HCT116 (cell line): ENCODE data around the gene STK32B. TPM values are rescaled to one million over a fixed set of nuclear protein-coding genes. Genes with fewer than 3 reads are reported as not detected.

Source experiments
- ATAC-seq: fragments of 200-7000 bp; cut with Tn5 transposase; 2 replicates; pipeline ENCODE4 v1.9.1; 2020; ENCODE audit warnings: mild to moderate bottlenecking, moderate library complexity
- BruUV-seq: library from RNA; stranded (reverse); fragments of 400-500 nt; replicated peaks from 2 replicates; lab custom pipeline; 2021; lab: Mats Ljungman, UMichigan
- CTCF ChIA-PET: fragments of 300-600 bp; sonication (Branson Sonifier 250); formaldehyde crosslinking; loops from one replicate; lab custom pipeline; 2021; ENCODE audit warnings: antibody characterized with exemption; lab: Charles Lee
- POLR2A ChIA-PET: fragments of 300-600, 350-600 bp; sonication (Branson Sonifier 250); formaldehyde crosslinking; loops from one replicate; lab custom pipeline; 2021; ENCODE audit warnings: antibody characterized with exemption; lab: Charles Lee
- RAD21 ChIA-PET, 2 experiments: fragments of 300-600 bp; sonication (Branson Sonifier 250); formaldehyde crosslinking; loops; one replicate each; lab custom pipeline; 2023; ENCODE audit warnings: low total read pairs in 2 of 2; ENCODE audit not compliant: uncharacterized antibody in 2 of 2, unreplicated experiment in 2 of 2, low non-redundant PET in 1 of 2; lab: Charles Lee
- DNase-seq: peaks from one replicate; pipeline ENCODE4 v3.0.0-alpha.2; 2010; ENCODE audit warnings: low read depth, low spot score
- H2AFZ ChIP-seq: fragments of 200-600 bp; shearing (Covaris generic), sonication (generic); 2 replicates; pipeline ENCODE4 v1.6.1; 2017; ENCODE audit warnings: low read depth, mixed run types, mixed read lengths, antibody characterized with exemption, low read length; ENCODE audit not compliant: poor library complexity, severe bottlenecking
- H3K27ac ChIP-seq: 2 replicates; pipeline ENCODE4 v1.5.1; 2012; ENCODE audit warnings: low read depth, low read length
- H3K27me3 ChIP-seq: fragments of 200-600 bp; sonication (generic); 2 replicates; pipeline ENCODE4 v1.6.1; 2016; ENCODE audit warnings: mixed run types, low read length, mixed read lengths; ENCODE audit not compliant: insufficient read depth
- H3K36me3 ChIP-seq, 2 experiments: fragments of 200-500 bp in 1 of 2; fragments of 200-600 bp in 1 of 2; sonication (Bioruptor generic) in 1 of 2; sonication (generic) in 1 of 2; 2 replicates each; pipeline versions ENCODE4 v1.5.1 to v1.6.1; 2014 to 2016; ENCODE audit warnings: low read length in 2 of 2, inconsistent platforms in 1 of 2, mixed read lengths in 1 of 2, mixed run types in 1 of 2; ENCODE audit not compliant: insufficient read depth in 2 of 2, control insufficient read depth in 1 of 2
- H3K4me1 ChIP-seq, 2 experiments: fragments of 200-600 bp in 1 of 2; sonication (generic) in 1 of 2; 2 replicates each; pipeline versions ENCODE4 v1.5.1 to v1.6.1; 2012 to 2017; ENCODE audit warnings: low read length in 2 of 2, inconsistent platforms in 1 of 2, mild to moderate bottlenecking in 1 of 2, mixed read lengths in 1 of 2, mixed run types in 1 of 2, moderate library complexity in 1 of 2; ENCODE audit not compliant: insufficient read depth in 2 of 2, control insufficient read depth in 1 of 2
- H3K4me2 ChIP-seq: fragments of 200-600 bp; sonication (generic); 2 replicates; pipeline ENCODE4 v1.6.1; 2017; ENCODE audit warnings: mixed run types, low read length, mixed read lengths
- H3K4me3 ChIP-seq, 2 experiments: fragments of 200-600 bp in 1 of 2; sonication (generic) in 1 of 2; replicated peaks in 1 of 2; 2 replicates each; pipeline ENCODE4 v1.5.1; 2011 to 2016; ENCODE audit warnings: low read length in 2 of 2, control low read depth in 1 of 2, low read depth in 1 of 2, mild to moderate bottlenecking in 1 of 2, mixed read lengths in 1 of 2, mixed run types in 1 of 2
- H3K79me2 ChIP-seq: fragments of 200-600 bp; sonication (generic); 2 replicates; pipeline ENCODE4 v1.6.1; 2017; ENCODE audit warnings: mild to moderate bottlenecking, mixed run types, low read length, moderate library complexity, mixed read lengths; ENCODE audit not compliant: insufficient read depth
- H3K9ac ChIP-seq: fragments of 200-600 bp; sonication (generic); 2 replicates; pipeline ENCODE4 v1.6.1; 2016; ENCODE audit warnings: low read length, mixed read lengths
- H3K9me2 ChIP-seq: fragments of 200-600 bp; sonication (generic), shearing (Covaris generic); 2 replicates; pipeline ENCODE4 v1.6.1; 2017; ENCODE audit warnings: mixed run types, mild to moderate bottlenecking, moderate library complexity; ENCODE audit not compliant: insufficient read depth
- H3K9me3 ChIP-seq, 2 experiments: fragments of 200-500 bp in 1 of 2; fragments of 200-600 bp in 1 of 2; sonication (Bioruptor generic) in 1 of 2; sonication (generic) in 1 of 2; 2 replicates each; pipeline ENCODE4 v1.6.1; 2014 to 2017; ENCODE audit warnings: low read length in 2 of 2, mixed read lengths in 2 of 2, inconsistent platforms in 1 of 2, low read depth in 1 of 2, mild to moderate bottlenecking in 1 of 2, mixed run types in 1 of 2, moderate library complexity in 1 of 2; ENCODE audit not compliant: control insufficient read depth in 1 of 2, insufficient read depth in 1 of 2
- H4K20me1 ChIP-seq: fragments of 200-600 bp; sonication (generic), shearing (Covaris generic); 2 replicates; pipeline ENCODE4 v1.6.1; 2017; ENCODE audit warnings: mixed run types, mild to moderate bottlenecking, moderate library complexity; ENCODE audit not compliant: insufficient read depth
- CEBPB ChIP-seq: IDR thresholded peaks from 2 replicates; pipeline ENCODE4 v1.6.1; 2012; ENCODE audit warnings: low read depth
- EGR1 ChIP-seq: IDR thresholded peaks from 2 replicates; pipeline ENCODE4 v1.6.1; 2012; ENCODE audit warnings: low read depth
- EZH2 ChIP-seq: fragments of 200-600 bp; sonication (generic); IDR thresholded peaks from 2 replicates; pipeline ENCODE4 v1.6.1; 2017; ENCODE audit warnings: antibody characterized with exemption, mixed run types
- EZH2phosphoT487 ChIP-seq: fragments of 200-600 bp; IDR thresholded peaks from 2 replicates; pipeline ENCODE4 v1.6.1; 2018; ENCODE audit warnings: antibody characterized with exemption, borderline replicate concordance
- FOSL1 ChIP-seq: IDR thresholded peaks from 2 replicates; pipeline ENCODE4 v1.6.1; 2012; ENCODE audit warnings: low read depth
- JUND ChIP-seq: IDR thresholded peaks from 2 replicates; pipeline ENCODE4 v1.6.1; 2012
- POLR2AphosphoS5 ChIP-seq: IDR thresholded peaks from 2 replicates; pipeline ENCODE4 v1.6.1; 2011; ENCODE audit warnings: mild to moderate bottlenecking, low read depth, low read length, moderate library complexity
- SIN3A ChIP-seq: IDR thresholded peaks from 2 replicates; pipeline ENCODE4 v1.6.1; 2012; ENCODE audit warnings: low read depth
- SP1 ChIP-seq: IDR thresholded peaks from 2 replicates; pipeline ENCODE4 v1.6.1; 2012; ENCODE audit warnings: low read depth
- TCF7L2 ChIP-seq: IDR thresholded peaks from 2 replicates; pipeline ENCODE4 v1.7.0; 2011; ENCODE audit warnings: borderline replicate concordance, inconsistent platforms; ENCODE audit not compliant: insufficient read depth, insufficient read length; ENCODE audit errors: extremely low read depth
- intact Hi-C: fragments of 100-400 bp; cut with micrococcal nuclease; formaldehyde crosslinking; loops from 2 replicates; pipeline ENCODE4 v1.10.0; 2022
- total RNA-seq: library from RNA; stranded (reverse); gene quantifications from one replicate; pipeline ENCODE4 v1.2.1, GENCODE V29; 2021; ENCODE audit not compliant: unreplicated experiment
- TF ChIP-seq, protein P1 (sequence below), 3 experiments: fragments of 200-600 bp in 1 of 3; sonication (generic) in 1 of 3; IDR thresholded peaks in 2 of 3; conservative IDR thresholded peaks in 1 of 3; 2 replicates each; pipeline ENCODE4 v1.5.1; 2012 to 2017; ENCODE audit warnings: low read depth in 2 of 3, low read length in 2 of 3, antibody characterized with exemption in 1 of 3, borderline replicate concordance in 1 of 3, control low read depth in 1 of 3, mild to moderate bottlenecking in 1 of 3, mixed read lengths in 1 of 3, mixed run types in 1 of 3, moderate library complexity in 1 of 3; ENCODE audit not compliant: insufficient read depth in 1 of 3
- TF ChIP-seq, protein P2 (sequence below): IDR thresholded peaks from 2 replicates; pipeline ENCODE4 v1.6.1; 2011; ENCODE audit warnings: mild to moderate bottlenecking, low read length, moderate library complexity; ENCODE audit not compliant: insufficient replicate concordance; ENCODE audit errors: extremely low read depth
- TF ChIP-seq, protein P3 (sequence below): IDR thresholded peaks from 2 replicates; pipeline ENCODE4 v1.6.1; 2012

STK32B gene
- total RNA-seq, 1 experiment from 2014 or later, result not detected

DNA sequence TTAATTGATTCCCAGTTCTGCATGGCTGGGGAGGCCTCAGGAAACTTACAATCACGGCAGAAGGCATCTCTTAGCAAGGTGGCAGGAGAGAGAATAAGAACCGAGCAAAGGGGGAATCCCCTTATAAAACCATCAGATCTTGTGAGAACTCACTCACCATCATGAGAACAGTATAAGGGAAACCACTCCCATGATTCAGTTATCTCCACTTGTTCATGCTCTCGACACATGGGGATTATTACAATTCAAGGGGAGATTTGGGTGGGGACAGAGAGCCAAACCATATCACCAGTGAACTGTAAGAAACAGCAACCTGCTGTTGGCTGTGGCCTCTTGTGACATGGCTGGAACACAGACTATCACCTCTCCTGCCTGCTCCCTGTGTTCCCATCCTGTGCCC is 24.9 kb upstream of the STK32B start:
- CTCF ChIA-PET, result no interaction called here
- ATAC-seq (no peak), DNase-seq (no peak)
- intact Hi-C loops, result no loop called here
- BruUV-seq, result no TSS peak
- Histone ChIP-seq H3K9ac (no peak overlapping the region), H3K4me3 (no peak overlapping the region), H3K4me1 (no peaks in the 10 kb centered on the region), H2AFZ (no peak overlapping the region), H3K4me2 (no peak overlapping the region), H3K36me3 (no peaks in the 10 kb centered on the region), H3K9me3 (no peaks in the 10 kb centered on the region), H3K9me2 (no peaks in the 10 kb centered on the region), H3K79me2 (no peaks in the 10 kb centered on the region), H4K20me1 (no peaks in the 10 kb centered on the region), H3K27ac (no peak overlapping the region), H3K27me3 (peaks cover 25% of the 10 kb centered on the region; the same call in 1 of the 2 replicates)
- TF ChIP-seq, protein P1, sequence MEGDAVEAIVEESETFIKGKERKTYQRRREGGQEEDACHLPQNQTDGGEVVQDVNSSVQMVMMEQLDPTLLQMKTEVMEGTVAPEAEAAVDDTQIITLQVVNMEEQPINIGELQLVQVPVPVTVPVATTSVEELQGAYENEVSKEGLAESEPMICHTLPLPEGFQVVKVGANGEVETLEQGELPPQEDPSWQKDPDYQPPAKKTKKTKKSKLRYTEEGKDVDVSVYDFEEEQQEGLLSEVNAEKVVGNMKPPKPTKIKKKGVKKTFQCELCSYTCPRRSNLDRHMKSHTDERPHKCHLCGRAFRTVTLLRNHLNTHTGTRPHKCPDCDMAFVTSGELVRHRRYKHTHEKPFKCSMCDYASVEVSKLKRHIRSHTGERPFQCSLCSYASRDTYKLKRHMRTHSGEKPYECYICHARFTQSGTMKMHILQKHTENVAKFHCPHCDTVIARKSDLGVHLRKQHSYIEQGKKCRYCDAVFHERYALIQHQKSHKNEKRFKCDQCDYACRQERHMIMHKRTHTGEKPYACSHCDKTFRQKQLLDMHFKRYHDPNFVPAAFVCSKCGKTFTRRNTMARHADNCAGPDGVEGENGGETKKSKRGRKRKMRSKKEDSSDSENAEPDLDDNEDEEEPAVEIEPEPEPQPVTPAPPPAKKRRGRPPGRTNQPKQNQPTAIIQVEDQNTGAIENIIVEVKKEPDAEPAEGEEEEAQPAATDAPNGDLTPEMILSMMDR (IDR thresholded peaks at IDR 0.05 in 2 of 3, conservative IDR thresholded peaks at IDR 0.05 in 1 of 3; ENCODE audit: borderline replicate concordance in 1 of 3, insufficient read depth in 1 of 3, low read depth in 2 of 3, low read length in 2 of 3), result no peak
- no peak for TF ChIP-seq EGR1
- POLR2A ChIA-PET, result no interaction called here
- RAD21 ChIA-PET, result no interaction called here

DNA sequence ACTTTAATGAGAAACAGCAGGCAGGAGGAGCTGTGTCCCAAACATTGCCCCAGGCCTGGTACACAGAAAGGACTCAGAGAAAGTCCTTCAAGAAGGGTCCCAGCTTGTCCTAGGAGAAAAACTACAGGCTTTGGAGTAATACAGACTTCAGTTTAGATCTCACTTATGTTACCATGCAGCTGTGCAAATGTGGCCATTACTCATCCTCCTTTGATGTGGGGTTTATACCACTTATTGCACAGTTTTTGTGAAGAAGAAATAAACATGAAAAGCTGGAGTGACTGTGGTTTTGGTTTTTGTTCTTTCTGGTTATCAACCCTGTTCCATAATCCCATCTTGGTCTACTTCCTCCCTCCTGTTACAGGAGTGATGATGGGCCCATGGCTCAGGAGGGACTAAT is 23.9 kb upstream of the STK32B start:
- H3K4me3 ChIP-seq, result no peak overlapping the region
- ATAC-seq (no peak), DNase-seq (no peak)
- intact Hi-C loops, result no loop called here
- no peak overlapping the region for H3K27ac ChIP-seq
- no peaks in the 10 kb centered on the region for H3K79me2 ChIP-seq
- no peaks in the 10 kb centered on the region for H3K9me2 ChIP-seq
- no TSS peak for BruUV-seq
- no peak overlapping the region for H3K9ac ChIP-seq
- H3K9me3 ChIP-seq, result no peaks in the 10 kb centered on the region
- ChIA-PET CTCF (no interaction called here), POLR2A (no interaction called here), RAD21 (no interaction called here)
- TF ChIP-seq EZH2phosphoT487, result no peak
- no peak for TF ChIP-seq SP1
- TF ChIP-seq FOSL1, result no peak
- TF ChIP-seq CEBPB, result no peak
- no peak for TF ChIP-seq SIN3A
- TF ChIP-seq JUND, result no peak
- TF ChIP-seq, protein P2, sequence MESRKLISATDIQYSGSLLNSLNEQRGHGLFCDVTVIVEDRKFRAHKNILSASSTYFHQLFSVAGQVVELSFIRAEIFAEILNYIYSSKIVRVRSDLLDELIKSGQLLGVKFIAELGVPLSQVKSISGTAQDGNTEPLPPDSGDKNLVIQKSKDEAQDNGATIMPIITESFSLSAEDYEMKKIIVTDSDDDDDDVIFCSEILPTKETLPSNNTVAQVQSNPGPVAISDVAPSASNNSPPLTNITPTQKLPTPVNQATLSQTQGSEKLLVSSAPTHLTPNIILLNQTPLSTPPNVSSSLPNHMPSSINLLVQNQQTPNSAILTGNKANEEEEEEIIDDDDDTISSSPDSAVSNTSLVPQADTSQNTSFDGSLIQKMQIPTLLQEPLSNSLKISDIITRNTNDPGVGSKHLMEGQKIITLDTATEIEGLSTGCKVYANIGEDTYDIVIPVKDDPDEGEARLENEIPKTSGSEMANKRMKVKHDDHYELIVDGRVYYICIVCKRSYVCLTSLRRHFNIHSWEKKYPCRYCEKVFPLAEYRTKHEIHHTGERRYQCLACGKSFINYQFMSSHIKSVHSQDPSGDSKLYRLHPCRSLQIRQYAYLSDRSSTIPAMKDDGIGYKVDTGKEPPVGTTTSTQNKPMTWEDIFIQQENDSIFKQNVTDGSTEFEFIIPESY, result no peak
- TF ChIP-seq EZH2, result no peak
- TF ChIP-seq, protein P3, sequence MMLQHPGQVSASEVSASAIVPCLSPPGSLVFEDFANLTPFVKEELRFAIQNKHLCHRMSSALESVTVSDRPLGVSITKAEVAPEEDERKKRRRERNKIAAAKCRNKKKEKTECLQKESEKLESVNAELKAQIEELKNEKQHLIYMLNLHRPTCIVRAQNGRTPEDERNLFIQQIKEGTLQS, result no peak
- no peak for TF ChIP-seq POLR2AphosphoS5
- no peak for TF ChIP-seq TCF7L2
- H2AFZ ChIP-seq, result no peak overlapping the region
- peaks cover 25% of the 10 kb centered on the region; the same call in 1 of the 2 replicates for H3K27me3 ChIP-seq
- H3K36me3 ChIP-seq, result no peaks in the 10 kb centered on the region
- H4K20me1 ChIP-seq, result no peaks in the 10 kb centered on the region
- no peak overlapping the region for H3K4me2 ChIP-seq
- H3K4me1 ChIP-seq, result no peaks in the 10 kb centered on the region
